ENCODE measurements around the gene RER1. TPM values are rescaled to one million over a fixed set of nuclear protein-coding genes. Genes with fewer than 3 reads are reported as not detected.
A peak's percentile ranks its signal among the peaks of the same experiment; 100 is the strongest.

RER1 gene
- total RNA-seq, 1 donor from 2014 or later = 40.1 TPM

DNA sequence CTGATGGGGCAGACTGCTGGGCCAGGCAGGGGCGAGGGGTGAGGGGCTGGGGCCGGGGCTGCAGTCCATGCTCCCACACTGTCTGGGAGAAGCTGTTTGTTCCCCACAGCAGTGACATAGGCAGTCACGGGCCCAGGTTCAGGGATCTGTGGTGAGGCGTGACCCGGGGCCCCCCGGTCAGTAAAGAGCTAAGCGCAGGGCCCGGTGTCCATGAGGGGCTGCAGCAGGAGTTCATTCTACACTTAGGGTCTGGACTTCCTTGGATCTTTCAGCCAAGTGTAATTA, 16.3 kb downstream of the RER1 start:
- no peak for DNase-seq

GRCh38 chr1:2408456-2408855, 16.8 kb downstream of the RER1 start:
- no peak for DNase-seq

GRCh38 chr1:2408859-2409276, 17.2 kb downstream of the RER1 start:
- DNase-seq = no peak

- DNase-seq = no peak
Measured at GRCh38 chr1:2409745-2410144, 18.1 kb downstream of the RER1 start.

DNA sequence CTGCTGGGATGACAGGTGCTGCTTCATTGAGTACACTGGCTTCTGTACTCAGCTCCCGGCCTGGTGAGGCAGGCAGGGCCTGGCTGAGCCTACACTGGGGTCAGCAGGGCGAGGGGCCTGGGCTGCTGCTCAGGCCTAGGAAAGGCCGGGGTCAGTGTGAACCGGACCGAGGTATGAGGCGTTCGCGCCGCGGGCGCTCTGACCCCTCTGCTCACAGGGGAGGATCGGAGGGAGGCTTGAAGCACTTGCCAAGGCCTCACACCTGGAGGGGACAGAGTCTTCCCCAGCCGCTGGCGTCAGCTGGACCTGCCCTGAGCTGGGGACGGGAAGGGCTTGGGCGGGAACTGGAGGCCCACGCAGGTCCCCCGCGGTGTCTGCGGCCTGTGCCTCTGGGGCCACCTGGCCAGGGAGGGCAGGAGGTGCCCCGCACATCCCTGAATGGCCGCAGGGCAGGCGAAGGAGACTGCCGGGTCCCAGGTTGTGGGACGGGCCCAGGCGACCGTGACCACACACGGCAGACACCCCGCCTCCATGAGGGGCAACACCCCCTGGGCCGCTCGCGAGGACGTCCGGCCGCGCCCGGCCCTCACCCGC, 20.3 kb downstream of the RER1 start:
- DNase-seq = no peak

DNA sequence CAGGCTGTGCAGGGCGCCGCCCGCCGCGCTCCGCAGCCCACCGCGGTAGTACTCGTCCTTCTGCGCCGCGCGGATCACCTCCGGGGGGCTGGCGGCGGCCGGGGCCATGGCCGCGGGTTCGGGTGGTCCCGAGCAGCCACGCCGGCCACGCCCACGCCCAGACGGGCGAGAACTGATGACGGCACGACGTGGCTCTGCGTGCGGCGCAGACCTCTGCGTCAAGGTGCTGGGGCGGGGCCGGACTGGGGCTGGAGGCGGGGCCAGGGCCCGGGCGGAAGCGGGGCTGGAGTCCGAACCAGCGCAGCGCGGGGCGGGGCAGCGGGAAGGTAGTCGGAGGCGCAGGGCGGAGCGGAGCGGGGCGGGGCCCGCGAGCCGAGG, 20.7 kb downstream of the RER1 start, which contains the start of gene PEX10:
Gene PEX10, minus strand, starts transcription at position 170 of the 378 bp plus-strand sequence. Its CDS starts 62 bp downstream, at position 108.
- DNase-seq = peak; percentile 92

DNA sequence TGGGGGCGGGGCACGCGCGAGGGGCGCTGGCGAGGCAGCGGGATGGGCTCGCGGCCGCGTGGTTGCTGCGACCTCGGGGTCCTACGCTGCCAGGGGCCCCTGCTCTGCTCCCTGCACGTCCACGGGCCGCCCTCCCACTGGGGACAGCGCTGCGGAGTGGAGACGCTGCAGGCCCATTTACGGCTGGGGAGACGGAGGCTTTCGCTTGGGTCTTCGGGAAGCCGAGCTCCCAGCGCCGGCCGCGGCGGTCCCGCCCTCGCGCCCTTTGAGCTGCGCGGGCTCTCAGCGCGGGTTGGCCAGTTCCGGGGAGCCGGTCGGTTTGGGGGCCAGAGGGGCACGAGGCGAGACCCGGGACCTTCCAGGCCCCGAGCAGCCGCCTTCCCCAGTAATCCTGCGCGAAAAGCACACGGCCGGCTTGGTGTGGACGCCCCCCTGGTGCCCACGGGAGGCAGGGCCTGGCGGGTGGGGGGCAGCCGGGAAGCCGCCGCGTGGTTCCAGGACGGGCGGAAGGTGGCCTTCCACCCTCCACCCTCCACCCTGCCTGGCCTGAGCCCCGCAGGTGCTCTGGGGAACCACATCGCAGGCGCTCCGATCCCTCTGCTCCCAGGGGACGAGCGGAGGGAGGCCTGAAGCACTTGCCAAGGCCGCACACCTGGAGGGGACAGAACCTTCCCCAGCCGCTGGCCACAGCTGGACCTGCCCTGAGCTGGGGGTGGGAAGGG, 21.3 kb downstream of the RER1 start:
- no peak for DNase-seq

DNA sequence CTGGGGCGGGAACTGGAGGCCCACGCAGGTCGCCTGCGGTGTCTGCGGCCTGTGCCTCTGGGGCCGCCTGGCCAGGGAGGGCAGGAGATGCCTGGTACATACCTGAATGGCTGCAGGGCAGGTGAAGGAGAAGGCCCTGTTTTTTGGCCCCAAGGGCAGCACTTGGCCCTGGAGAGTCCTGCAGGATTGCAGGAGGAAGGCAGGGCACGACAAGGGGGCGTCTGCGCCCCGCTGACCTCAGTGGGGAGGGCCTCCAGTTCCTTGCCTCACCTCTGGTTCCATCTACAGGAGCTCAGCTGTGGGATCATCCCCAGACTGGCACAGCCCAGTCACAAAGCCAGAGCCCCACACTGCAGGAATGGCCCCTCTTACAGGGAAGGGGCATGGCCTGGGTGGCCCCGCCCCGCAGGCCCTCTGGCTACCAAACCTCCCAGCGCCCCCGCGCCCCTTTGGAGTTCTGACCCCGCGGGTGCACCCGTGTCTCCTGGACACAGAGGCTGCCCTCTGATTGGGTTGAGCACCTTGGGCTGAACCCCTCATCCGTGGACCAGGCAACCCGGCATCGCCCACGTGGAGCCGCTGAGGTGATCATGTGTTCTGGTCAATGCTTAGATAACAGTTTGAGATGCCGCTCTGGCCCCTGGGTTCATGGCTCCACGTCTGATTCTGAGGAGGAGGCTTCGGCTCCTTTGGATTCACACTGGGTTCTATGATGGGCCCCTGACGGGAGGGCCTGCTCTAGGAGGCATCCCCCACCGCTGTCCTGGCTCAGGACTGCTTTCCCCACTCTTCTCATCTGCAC, 22.1 kb downstream of the RER1 start:
- DNase-seq = no peak

GRCh38 chr1:2414297-2414958, 22.8 kb downstream of the RER1 start:
- DNase-seq = peak; percentile 40

DNA sequence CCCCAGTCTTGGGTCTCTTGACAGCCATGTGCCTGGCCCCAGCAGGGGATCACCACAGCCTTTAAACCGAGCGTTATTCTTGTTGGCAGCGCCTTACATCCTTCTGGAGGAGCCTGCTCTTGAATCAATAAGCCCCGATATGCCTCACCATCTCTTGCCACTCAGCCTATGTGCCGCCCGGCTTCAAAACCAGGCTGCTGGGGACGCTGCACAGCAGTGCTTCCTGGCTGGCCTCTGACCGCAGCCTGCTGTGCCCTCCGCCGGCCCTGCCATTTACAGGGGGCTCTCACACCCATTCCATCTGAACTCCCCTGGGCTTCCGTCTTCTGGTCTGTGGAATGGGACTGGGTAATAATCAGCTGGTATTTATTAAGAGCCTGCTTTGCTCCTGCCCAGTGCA, 23.7 kb downstream of the RER1 start:
- DNase-seq = no peak

DNA sequence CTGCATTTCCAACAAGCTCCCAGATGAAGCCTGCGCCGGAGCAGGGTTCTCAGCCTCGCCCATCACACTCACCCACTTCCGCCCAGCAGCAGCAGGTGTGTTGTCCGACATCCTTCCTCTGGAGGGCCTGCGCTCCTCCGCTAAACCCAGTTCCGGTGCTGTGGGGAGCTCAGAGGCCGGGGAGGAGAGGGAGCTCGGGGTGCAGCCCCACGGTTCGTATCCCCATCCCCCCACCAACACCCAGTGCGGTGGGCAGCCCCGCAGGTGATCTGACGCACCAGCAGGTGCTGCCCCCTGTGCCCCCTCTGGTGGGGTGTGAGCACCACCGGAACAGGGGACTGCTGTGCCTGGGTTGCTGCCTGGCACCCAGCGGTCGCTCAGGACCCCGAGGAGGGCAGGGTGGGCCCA, 24.2 kb downstream of the RER1 start:
- DNase-seq = no peak

GRCh38 chr1:2416403-2416802, 24.8 kb downstream of the RER1 start:
- no peak for DNase-seq

- DNase-seq = no peak
Measured at GRCh38 chr1:2417083-2417832, 25.6 kb downstream of the RER1 start.

GRCh38 chr1:2417833-2418225, 26.2 kb downstream of the RER1 start:
- DNase-seq = no peak

DNA sequence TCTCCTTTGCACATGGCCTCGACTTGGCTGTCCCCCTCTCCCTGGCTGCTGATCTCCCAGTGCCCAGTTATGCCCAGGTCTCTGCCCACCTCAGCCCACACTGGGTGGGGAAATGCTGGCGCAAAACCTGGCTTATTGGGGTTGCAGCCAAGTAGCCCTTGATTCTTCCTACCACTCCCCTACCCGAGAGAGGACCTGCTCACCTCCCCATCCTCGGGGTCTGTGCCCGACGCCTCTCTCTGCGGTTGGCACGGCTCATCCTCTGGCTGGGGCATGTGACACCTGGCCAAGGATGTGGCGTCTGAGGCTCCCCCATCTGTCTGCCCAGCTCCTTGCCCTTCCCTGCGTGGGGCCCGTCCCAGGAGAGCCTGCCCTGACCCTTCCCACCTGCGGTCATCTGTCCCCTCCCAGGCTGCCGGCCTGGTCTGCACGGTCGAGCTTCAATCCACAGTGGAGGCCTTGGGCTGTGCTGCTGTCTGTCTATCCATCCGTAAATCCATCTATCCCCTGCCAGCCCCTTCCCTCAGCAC, 27.2 kb downstream of the RER1 start:
- DNase-seq = no peak

GRCh38 chr1:2419416-2419815, 27.8 kb downstream of the RER1 start:
- no peak for DNase-seq

DNA sequence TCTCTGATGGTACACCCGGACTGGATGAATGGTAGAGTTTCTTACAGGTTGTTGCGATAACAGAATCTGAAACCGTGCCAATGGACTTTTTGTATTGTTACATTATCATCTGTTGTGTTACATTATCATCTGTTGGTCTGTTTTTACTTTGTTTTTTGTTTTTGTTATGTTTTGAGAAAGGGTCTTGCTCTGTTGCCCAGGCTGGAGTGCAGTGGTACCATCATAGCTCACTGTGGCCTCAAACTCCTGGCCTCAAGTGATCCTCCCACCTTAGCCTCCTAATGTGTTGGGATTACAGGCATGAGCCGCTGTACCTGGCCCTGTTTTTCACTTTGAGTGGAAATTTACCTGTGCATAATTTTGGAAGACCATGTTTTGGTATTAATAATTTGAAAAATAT, 30.9 kb downstream of the RER1 start:
- DNase-seq = no peak

DNA sequence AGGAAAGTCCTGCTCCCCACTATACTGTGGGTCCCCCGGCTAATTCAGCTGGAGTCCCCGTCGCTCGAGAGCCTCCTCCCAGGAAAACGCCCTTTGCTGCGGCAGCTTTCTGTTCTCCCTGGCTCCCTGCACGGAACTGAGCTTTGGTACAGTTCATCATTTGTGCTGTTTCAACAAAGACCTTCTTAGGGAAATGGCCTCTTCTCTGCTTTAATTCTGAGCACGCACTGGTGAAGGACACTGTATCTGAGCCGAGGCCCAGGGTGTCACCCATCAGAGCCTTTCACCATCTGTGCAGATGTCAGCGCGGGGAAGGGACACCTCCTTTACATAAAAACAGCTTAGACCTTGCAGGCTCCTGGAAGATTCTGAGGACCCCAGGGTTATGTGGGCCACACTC, 34.3 kb downstream of the RER1 start:
- no peak for DNase-seq

DNA sequence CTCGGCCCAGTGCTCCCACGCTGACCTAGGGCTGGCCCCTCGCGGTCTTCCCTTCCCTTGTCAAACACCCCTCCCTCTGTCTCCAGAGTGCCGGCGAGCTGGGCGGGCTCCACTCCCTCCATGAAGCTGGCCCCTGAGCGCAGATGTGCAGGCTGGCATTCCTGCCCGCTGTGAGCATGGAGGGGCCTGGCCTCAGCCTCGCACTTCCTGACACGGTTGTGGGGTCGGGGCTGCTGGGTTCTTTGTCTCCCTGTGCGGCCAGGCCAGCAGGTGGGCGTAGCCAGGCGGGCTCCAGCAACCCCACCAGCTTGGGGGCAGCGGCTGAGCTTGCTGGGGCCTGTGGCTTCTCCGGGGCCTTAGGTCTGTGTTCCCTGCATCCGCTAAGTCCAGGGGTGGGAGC, 34.9 kb downstream of the RER1 start:
- no peak for DNase-seq

GRCh38 chr1:2427051-2427450, 35.4 kb downstream of the RER1 start:
- DNase-seq = no peak

DNA sequence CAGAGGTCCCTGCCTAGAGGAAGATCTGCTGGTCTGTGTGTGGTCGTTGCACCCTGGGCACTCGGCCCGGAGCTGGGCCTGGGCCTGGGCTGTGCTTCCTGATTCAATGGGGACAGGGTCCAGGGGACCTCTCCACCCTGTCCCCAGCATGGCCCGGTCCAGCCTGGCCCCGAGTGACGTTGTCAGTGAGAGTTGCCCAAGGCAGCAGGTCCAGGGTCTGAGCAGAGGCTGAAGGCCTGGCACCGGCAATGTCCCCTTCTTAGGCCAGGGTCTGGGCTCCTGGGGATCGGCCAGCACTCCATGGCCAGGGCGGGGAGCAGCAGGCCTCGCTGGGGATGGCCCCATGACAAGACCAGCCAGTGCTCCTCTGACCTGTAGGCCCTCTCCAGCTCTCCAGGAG, 36.3 kb downstream of the RER1 start:
- no peak for DNase-seq

- DNase-seq = no peak
Measured at GRCh38 chr1:2428490-2428889, 36.8 kb downstream of the RER1 start.
